Stimulated activated CD8-positive, alpha-beta memory T cell treated with anti-CD3 and anti-CD28 coated beads, Interleukin-7, amount 100 ng/mL, for 1 hour (primary cell): Measurements from ENCODE around the gene SSBP3.
"Not testable (repeated sequence)": the region's sequence is repeated elsewhere in the genome, so short reads cannot be mapped to it uniquely, and the experiment has no call there.

Source experiments
- DNase-seq, 2 donors: peaks; one replicate each; pipeline ENCODE4 v3.0.0-alpha.2; 2020; ENCODE audit warnings: low read depth in 2 of 2

The SSBP3 gene

DNA sequence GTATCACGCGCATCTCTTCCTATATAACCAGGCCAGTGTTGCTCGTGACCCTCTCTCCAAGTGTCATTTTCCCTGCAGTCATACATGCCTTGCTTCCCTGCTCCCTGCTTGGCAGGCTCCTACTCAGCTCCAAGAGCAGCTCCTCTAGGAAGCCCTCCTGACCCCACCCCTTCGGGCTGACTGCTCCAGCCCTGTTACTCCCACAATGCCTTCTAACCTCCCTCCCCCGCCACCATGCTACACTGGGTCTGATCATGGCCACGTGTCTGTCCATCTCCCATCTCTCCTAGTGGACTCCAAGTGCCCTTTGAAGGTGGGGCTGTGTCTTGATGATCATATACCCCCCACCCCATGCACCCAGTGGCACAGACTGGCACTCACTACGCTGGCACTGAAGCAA lies 161.5 kb downstream of the SSBP3 start:
- no peak for DNase-seq

GRCh38 chr1:54243022-54243421 lies 163.2 kb downstream of the SSBP3 start:
- no peak for DNase-seq

GRCh38 chr1:54241364-54241763 lies 164.8 kb downstream of the SSBP3 start:
- no peak for DNase-seq

GRCh38 chr1:54240741-54241335 lies 165.4 kb downstream of the SSBP3 start:
- DNase-seq: no peak

GRCh38 chr1:54239631-54240031 lies 166.6 kb downstream of the SSBP3 start:
- no peak for DNase-seq

- DNase-seq: no peak
These were observed 167.2 kb downstream of the SSBP3 start for GRCh38 chr1:54239035-54239383.

- no peak for DNase-seq
These were observed 167.7 kb downstream of the SSBP3 start for GRCh38 chr1:54238353-54239034.

DNA sequence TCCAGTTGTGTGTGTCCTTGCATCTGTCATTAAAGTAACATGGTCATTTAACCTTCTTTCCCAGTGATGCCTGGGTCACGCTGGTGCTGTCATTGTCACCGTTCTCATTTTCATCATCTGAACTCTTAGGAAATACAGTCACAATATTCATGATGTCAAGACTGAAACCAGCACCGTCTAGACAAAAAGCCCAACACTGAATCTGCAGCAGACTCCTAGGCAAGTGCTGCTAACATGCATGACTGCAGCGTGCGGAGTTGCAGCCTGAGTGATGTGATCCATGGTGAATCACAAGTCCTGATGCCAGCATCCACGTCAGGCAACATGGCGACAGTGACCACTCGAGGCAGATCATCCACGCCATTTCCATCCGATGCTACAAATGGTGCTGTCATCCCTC lies 168.6 kb downstream of the SSBP3 start:
- DNase-seq: no peak

DNA sequence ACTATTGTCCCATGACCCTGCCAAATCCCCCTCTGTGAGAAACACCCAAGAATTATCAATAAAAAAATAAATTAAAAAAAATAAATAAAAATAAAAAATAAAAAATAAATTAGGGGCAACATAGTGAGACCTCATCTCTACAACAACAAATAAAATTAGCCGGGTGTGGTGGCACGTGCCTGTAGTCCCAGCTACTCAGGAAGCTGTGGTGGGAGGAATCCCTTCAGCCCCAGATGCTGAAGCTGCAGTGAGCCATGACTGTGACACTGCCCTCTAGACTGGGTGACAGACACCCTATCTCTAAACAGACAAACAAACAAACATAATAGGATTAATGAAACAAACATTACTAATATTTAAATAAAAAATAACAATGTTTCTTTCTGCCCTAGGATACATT lies 171.9 kb downstream of the SSBP3 start:
- DNase-seq: no peak

- DNase-seq: not testable (repeated sequence)
These were observed 173.0 kb downstream of the SSBP3 start for GRCh38 chr1:54233196-54233595.

- DNase-seq: no peak
These were observed 175.5 kb downstream of the SSBP3 start for GRCh38 chr1:54230507-54231339.

DNA sequence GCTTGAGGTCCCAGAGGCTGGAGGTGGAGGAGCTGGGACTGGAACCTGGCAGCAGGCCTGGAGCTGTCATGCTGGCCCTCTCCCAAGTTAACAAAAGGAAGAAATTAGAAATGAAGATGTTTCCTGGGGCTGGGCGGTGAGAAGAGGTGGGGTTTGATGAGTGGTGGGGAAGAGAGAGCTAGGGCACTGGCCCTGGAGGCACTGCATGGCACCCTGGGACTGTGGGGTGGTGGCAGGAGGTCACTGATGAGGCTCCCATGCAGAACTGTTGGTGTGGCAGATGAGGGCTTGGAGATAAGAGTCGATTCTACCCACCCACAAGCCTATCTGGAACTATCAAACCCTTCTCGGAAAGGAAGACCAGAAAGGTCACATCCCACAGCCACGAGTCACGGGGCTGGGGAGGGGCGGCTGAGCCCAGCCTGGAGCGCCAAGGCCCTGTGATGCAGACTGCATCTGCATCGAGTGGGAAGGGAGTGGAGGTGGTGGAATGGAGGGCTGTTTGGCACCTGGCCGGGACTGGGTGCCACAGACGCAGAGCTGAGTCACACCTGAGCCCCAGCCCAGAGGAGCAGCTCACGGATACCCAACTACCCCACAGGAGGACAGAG lies 176.8 kb downstream of the SSBP3 start:
- DNase-seq: no peak

- no peak for DNase-seq
These were observed 177.5 kb downstream of the SSBP3 start for GRCh38 chr1:54228638-54229079.

GRCh38 chr1:54227891-54228310 lies 178.3 kb downstream of the SSBP3 start:
- no peak for DNase-seq

GRCh38 chr1:54227091-54227602 lies 179.0 kb downstream of the SSBP3 start:
- DNase-seq: no peak

- no peak for DNase-seq
These were observed 180.1 kb downstream of the SSBP3 start for GRCh38 chr1:54225986-54226559.

DNA sequence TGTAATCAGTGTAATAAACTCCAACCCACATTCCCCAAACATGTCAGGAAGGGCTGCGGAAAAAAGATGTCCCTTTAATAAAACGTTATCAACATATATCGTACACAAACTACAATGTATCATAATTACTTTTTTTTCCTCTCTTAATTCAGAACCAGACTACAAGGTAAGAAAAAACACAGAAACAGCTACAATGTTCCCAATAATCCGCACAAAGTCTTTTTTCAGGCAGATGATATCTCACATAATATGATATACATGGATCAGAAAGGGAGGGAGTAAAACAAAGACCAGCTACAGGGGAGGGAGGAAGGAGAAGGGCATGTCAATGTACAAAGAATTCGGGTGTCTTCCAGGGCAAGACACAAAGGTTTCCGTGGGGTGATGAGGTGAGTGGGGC lies 180.8 kb downstream of the SSBP3 start:
- DNase-seq: no peak

- DNase-seq: no peak
These were observed 182.0 kb downstream of the SSBP3 start for GRCh38 chr1:54224233-54224632.

DNA sequence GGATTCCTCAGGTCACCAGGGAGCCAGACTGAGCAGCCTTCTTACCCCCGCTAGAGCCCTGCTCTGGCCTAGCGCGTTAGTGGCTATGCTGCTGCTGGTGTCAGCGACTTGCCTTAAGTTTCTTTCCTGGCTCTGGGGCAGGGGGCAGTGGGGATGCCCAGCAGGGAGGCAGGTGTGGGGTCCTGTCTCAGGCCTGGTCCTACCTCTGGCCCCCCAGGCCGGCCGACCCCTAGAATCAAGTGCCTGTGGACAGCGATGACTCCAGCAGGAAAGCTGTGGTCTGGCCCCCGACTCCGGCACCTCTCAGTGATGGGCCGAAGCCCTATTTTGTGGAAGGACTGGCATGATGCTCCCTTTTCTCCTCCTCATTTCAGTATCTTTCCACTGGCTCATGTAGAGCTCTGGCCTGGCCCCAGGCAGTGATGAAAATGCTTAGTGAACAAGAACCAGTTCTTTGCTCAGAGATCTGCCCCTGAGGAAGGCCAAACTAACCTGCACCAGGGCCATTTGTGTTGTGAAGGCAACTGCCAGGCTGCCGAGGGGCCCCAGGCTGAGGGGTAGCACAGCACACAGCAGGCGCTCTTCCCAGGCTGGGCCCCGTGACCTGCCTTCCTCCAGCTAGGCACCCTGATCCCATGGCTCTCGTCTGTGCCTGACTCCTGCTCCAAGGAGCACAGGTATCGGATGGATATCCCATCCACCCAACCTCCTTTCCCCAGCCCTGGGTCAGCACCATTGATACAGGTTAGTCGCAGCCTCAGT lies 182.6 kb downstream of the SSBP3 start:
- no peak for DNase-seq

DNA sequence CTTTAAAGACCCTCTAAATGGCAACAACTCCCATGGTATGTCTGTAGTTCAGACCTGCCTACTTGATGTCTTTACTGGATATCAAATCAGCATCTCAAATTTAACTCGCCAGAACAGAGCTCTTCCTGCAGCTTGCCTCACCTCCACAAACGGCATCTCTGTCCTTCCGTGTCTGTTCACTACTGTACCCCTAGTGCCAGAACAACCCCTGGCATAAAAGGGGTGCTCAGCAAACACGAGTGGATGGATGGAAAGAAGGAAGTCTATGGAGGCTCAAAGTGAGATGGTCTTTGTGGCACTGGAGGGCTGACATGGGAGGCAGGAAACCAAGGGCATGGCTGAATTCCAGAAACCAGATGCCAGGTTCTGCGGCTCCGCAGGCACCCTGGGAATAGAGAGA lies 183.5 kb downstream of the SSBP3 start:
- no peak for DNase-seq

GRCh38 chr1:54221867-54222484 lies 184.2 kb downstream of the SSBP3 start:
- DNase-seq: no peak
